GM12873 (cell line): ENCODE measurements around the gene ABLIM1.

Experiments
- TF ChIP-seq, protein P1 (sequence below): IDR thresholded peaks from 2 replicates; pipeline ENCODE4 v1.5.1; 2012; ENCODE audit warnings: low read depth, mild to moderate bottlenecking, moderate library complexity, low read length, control low read depth; ENCODE audit not compliant: insufficient read depth; ENCODE audit errors: missing control alignments

Gene ABLIM1

DNA sequence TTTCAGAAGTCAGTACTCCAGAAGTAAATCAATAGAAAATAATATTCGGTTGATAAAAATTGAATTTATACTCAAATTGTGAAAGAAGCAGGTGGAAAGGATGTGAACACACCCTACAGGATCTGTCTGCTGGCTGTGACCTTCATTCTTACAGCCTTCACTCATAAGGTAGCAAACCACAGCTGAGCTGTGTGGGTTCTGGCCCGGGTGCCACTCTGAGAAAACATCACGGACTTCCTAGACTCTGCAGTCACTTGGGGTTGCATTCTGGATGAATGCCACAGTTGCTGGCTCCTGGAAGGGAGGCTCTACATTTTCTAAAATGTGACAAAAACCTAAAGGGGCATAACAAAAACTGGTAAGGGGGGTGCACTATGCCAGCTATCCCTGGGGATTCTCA is 36.0 kb upstream of the ABLIM1 start:
- TF ChIP-seq, protein P1, sequence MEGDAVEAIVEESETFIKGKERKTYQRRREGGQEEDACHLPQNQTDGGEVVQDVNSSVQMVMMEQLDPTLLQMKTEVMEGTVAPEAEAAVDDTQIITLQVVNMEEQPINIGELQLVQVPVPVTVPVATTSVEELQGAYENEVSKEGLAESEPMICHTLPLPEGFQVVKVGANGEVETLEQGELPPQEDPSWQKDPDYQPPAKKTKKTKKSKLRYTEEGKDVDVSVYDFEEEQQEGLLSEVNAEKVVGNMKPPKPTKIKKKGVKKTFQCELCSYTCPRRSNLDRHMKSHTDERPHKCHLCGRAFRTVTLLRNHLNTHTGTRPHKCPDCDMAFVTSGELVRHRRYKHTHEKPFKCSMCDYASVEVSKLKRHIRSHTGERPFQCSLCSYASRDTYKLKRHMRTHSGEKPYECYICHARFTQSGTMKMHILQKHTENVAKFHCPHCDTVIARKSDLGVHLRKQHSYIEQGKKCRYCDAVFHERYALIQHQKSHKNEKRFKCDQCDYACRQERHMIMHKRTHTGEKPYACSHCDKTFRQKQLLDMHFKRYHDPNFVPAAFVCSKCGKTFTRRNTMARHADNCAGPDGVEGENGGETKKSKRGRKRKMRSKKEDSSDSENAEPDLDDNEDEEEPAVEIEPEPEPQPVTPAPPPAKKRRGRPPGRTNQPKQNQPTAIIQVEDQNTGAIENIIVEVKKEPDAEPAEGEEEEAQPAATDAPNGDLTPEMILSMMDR: no peak

DNA sequence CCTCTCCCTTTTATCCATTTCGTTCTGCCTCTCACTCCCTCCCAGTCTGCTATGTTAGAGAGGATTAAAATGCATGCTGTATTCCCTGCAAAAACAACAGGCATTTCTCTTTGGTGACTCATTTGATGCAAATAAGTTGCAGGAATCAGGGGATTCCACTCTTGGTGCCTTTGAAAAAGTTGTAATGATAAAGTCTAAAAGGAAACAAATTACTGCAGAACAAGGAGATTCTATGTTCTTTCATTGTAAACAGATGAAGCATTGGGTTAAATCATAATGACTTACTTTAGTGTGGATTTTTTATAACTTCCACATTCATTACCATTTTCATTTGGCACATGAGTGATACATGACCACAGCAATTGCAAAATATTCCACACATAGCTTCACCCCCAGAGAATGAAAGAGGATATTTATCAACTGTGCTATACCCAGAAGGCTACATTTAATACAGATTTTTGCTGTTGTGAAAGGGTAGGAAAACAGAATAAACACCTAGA is 33.4 kb upstream of the ABLIM1 start:
- TF ChIP-seq, protein P1: no peak

DNA sequence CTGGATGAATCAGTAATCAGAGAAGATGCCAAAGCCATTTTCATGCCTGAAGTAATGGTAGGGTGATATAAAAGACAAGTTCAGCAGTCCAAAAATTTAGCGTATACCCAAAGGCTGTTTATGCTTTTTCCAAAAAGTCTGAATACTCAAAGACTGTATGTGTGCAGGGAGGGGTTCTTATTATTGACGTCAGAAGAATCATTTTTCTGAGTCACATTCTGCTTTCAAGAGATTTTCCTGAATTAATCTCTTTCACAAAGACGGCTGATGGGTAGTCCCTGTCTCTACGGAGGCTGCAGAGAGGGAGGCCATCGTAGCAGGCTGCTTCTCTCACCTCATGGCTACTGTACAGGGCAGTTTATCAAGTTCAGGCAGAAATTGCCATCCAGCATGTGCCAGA is 30.7 kb upstream of the ABLIM1 start:
- TF ChIP-seq, protein P1: no peak

DNA sequence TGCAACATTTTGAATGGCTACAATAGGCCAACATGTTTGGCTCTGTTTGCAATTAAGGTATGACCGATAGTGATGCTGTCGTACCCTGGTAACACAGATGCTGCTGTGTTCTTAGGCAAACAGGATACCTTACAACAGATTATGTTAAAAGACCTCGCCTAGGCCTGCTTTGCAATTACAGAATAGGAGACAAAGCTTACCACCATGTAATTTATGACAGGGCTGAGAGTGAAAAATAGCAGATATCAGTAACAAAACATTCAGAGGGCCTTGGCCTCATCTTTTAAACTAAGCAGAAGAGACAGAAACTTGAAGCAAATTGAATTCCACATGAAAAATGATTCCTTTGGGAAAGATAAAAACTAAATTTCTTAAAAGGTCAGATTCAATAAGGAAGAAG is 29.4 kb upstream of the ABLIM1 start:
- TF ChIP-seq, protein P1: no peak

DNA sequence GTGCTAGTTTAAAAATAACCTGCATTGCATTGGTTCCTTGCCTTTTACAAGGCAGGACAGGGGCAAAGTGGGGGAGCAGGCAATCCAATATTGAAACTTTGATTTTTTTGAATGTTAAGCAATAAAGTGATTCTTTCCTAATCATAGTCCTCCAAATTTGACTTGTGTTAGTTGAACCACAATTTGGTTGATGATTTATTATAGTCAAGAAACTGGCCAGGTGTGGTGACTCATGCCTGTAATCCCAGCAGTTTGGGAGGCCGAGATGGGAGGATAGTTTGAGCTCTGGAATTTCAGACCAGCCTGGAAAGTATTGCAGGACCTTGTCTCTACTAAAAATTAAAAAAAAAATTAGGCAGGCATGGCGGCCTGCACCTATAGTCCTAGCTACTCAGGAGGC is 27.9 kb upstream of the ABLIM1 start:
- TF ChIP-seq, protein P1: no peak

DNA sequence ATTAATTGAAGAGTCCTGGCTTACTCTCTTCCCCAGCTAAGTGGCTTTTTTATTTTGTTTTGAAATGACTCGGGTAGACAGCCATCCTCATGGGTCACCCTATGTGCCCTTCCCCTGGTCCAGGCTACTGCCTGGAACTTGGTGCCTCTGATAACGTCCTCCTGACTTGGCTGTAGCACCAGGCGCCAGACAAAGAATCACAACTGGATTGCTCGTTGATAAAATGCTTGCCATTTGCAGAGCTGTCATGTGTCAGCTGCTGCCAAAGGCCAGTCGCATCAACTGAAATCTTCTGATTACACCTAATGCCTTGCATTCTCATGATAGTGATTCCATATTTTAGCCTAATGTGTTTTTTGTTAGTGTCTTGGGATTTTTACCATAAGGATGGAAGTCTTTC is 27.4 kb upstream of the ABLIM1 start:
- TF ChIP-seq, protein P1: no peak

DNA sequence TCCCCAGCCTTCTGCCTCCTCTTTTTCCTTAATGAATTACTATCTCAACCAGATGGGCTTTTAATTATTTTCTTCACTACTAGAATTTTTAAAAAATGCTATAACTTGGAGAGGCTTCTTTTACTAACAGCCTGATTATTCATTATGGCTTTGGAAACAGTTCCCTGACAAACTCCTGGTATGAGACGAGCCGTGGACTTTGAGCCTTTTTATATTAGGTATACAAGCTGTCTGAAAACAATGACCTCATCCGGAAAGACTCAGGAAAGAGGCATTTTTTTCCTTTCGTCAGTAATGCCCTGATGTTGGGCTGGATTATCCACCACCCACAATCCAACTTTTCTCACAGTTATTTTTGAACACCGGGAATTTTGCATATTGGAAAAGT is 26.7 kb upstream of the ABLIM1 start:
- TF ChIP-seq, protein P1: no peak

DNA sequence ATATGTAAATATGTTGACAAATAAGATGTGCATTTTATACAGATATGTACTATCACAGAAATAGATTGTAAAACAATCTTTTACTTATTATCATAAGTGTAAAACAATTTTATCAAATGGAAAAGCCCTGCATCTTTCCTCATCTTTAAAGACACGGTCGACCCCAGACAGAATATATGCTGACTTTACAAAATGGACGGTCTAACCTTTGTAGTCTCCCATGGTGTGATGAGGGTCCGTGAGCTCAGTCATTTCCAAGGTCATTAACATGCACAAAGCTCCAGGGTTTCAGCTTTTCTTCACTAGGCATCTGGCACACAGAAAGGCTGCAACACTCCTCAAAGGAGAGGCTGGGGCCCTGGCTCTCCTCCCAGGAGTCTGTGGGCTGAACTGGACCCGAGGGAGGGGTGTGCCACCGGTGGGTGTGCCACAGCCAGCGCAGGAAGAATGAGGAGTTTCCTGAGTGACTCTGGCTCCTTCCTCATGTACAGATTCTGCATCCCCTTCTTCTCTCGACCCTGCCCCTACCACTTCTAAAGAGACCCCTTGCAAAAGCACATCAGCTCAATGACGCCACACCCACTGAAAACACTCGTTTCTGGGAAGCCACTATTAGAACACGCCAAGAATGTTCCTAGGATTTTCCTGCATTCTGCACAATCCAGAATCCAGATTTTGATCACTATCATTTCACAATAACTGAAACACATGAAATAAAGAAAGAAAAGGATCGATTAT is 26.2 kb upstream of the ABLIM1 start:
- TF ChIP-seq, protein P1: no peak
